ENCODE results near the gene KEAP1. TPM values are rescaled to one million over a fixed set of nuclear protein-coding genes. Genes with fewer than 3 reads are reported as not detected.

Gene KEAP1
- total and polyA plus RNA-seq, 2 of the 13 experiments (the other 11 are each of a cell fraction or from before 2014, with no cell fraction given) = 56.7 to 72.9 TPM

- TF ChIP-seq CSRNP2 (CRISPR knock-in tag; conservative IDR thresholded peaks at IDR 0.05; ENCODE audit: low read depth) (no peak), SOX5 (CRISPR knock-in tag; IDR thresholded peaks at IDR 0.05; ENCODE audit: borderline replicate concordance) (no peak), PCBP1 (IDR thresholded peaks at IDR 0.05; ENCODE audit: borderline replicate concordance, low read depth, low read length) (no peak), ZNF597 (CRISPR knock-in tag; IDR thresholded peaks at IDR 0.05) (no peak), RCOR2 (CRISPR knock-in tag; IDR thresholded peaks at IDR 0.05) (peak; percentile 75; the same call in 1 of the 2 replicates), DZIP1 (CRISPR knock-in tag; IDR thresholded peaks at IDR 0.05) (peak; percentile 65), ZBTB34 (CRISPR knock-in tag; IDR thresholded peaks at IDR 0.05) (no peak), MXI1 (IDR thresholded peaks at IDR 0.05; ENCODE audit: borderline replicate concordance, low read depth, low read length) (no peak), KLF12 (CRISPR knock-in tag; IDR thresholded peaks at IDR 0.05; ENCODE audit: borderline replicate concordance) (0 out of 2 replicates have a peak, but pooled peaks have one; percentile 62), ZNF24 (IDR thresholded peaks at IDR 0.05) (no peak), MIER2 (CRISPR knock-in tag; IDR thresholded peaks at IDR 0.05) (no peak), CEBPZ (IDR thresholded peaks at IDR 0.05; ENCODE audit: low read length) (no peak), GLI4 (CRISPR knock-in tag; IDR thresholded peaks at IDR 0.05; ENCODE audit: borderline replicate concordance) (0 out of 2 replicates have a peak, but pooled peaks have one; percentile 62), DMTF1 (CRISPR knock-in tag; IDR thresholded peaks at IDR 0.05) (no peak), ISX (CRISPR knock-in tag; conservative IDR thresholded peaks at IDR 0.05) (0 out of 2 replicates have a peak, but pooled peaks have one; percentile 56)
Observed at GRCh38 chr19:10503002-10503789, at the start of gene KEAP1 (continued).

All from HepG2 (cell line).